ENCODE data around the gene CRB2. TPM values are rescaled to one million over a fixed set of nuclear protein-coding genes. Genes with fewer than 3 reads are reported as not detected.

Gene CRB2
- total RNA-seq, 2 experiments from 2014 or later, result not detected

GRCh38 chr9:123402981-123403509 lies 47.0 kb downstream of the CRB2 start:
- no peak for ATAC-seq (ENCODE audit: poor library complexity)
- Mint-ChIP-seq H3K9me3 (no peaks in the 10 kb centered on the region), H3K4me1 (ENCODE audit: low read depth) (peaks cover 11% of the 10 kb centered on the region), H3K4me3 (no peak overlapping the region), H3K27me3 (no peaks in the 10 kb centered on the region), H3K36me3 (ENCODE audit: low read depth) (peaks cover 9% of the 10 kb centered on the region), H3K27ac (no peak overlapping the region)
- no peaks in the 10 kb centered on the region for H3K27me3 ChIP-seq (ENCODE audit: control insufficient read depth in 1 of 2, insufficient read depth in 2 of 2, low read length in 2 of 2)
- intact Hi-C loops (cut with DNase I, micrococcal nuclease), result no loop called here
- no peak for TF ChIP-seq CTCF (IDR thresholded peaks at IDR 0.05)
- peaks cover 6% of the 10 kb centered on the region for H3K4me1 ChIP-seq (ENCODE audit: insufficient read depth, low read length)
- no peak for DNase-seq
- no peaks in the 10 kb centered on the region for H3K9me3 ChIP-seq (ENCODE audit: control insufficient read depth in 1 of 2, insufficient read depth in 1 of 2, low read length in 2 of 2)
- no peak overlapping the region for H3K27ac ChIP-seq (ENCODE audit: low read depth in 1 of 2, low read length in 2 of 2)
- no peaks in the 10 kb centered on the region for H3K36me3 ChIP-seq (ENCODE audit: insufficient read depth, low read length)
- ChIA-PET CTCF (no interaction called here), POLR2A (no interaction called here)
- no peak overlapping the region for H3K4me3 ChIP-seq (ENCODE audit: low read length)

GRCh38 chr9:123406016-123406415 lies 50.0 kb downstream of the CRB2 start:
- no peak for ATAC-seq (ENCODE audit: poor library complexity)
- H3K4me1 Mint-ChIP-seq (ENCODE audit: low read depth), result peaks cover 11% of the 10 kb centered on the region
- intact Hi-C loops (cut with DNase I, micrococcal nuclease), result no loop called here
- H3K36me3 Mint-ChIP-seq (ENCODE audit: low read depth), result peaks cover 9% of the 10 kb centered on the region
- no peak overlapping the region for H3K27ac ChIP-seq (ENCODE audit: low read depth in 1 of 2, low read length in 2 of 2)
- no peak for TF ChIP-seq CTCF (IDR thresholded peaks at IDR 0.05)
- no peak for DNase-seq
- H3K9me3 ChIP-seq (ENCODE audit: control insufficient read depth in 1 of 2, insufficient read depth in 1 of 2, low read length in 2 of 2), result no peaks in the 10 kb centered on the region
- H3K9me3 Mint-ChIP-seq, result no peaks in the 10 kb centered on the region
- no peaks in the 10 kb centered on the region for H3K36me3 ChIP-seq (ENCODE audit: insufficient read depth, low read length)
- H3K27me3 Mint-ChIP-seq, result no peaks in the 10 kb centered on the region
- CTCF ChIA-PET, result no interaction called here
- H3K27ac Mint-ChIP-seq, result no peak overlapping the region
- H3K4me1 ChIP-seq (ENCODE audit: insufficient read depth, low read length), result peaks cover 6% of the 10 kb centered on the region
- POLR2A ChIA-PET, result no interaction called here
- no peaks in the 10 kb centered on the region for H3K27me3 ChIP-seq (ENCODE audit: control insufficient read depth in 1 of 2, insufficient read depth in 2 of 2, low read length in 2 of 2)
- H3K4me3 Mint-ChIP-seq, result no peak overlapping the region
- H3K4me3 ChIP-seq (ENCODE audit: low read length), result no peak overlapping the region

GRCh38 chr9:123406691-123407216 lies 50.8 kb downstream of the CRB2 start:
- H3K27ac ChIP-seq (ENCODE audit: low read depth in 1 of 2, low read length in 2 of 2), result no peak overlapping the region
- DNase-seq (no peak), ATAC-seq (ENCODE audit: poor library complexity) (no peak)
- Mint-ChIP-seq H3K4me3 (no peak overlapping the region), H3K27me3 (no peaks in the 10 kb centered on the region), H3K9me3 (no peaks in the 10 kb centered on the region), H3K27ac (no peak overlapping the region), H3K36me3 (ENCODE audit: low read depth) (peaks cover 8% of the 10 kb centered on the region), H3K4me1 (ENCODE audit: low read depth) (peaks cover 11% of the 10 kb centered on the region)
- ChIA-PET CTCF (no interaction called here), POLR2A (no interaction called here)
- H3K4me3 ChIP-seq (ENCODE audit: low read length), result no peak overlapping the region
- H3K9me3 ChIP-seq (ENCODE audit: control insufficient read depth in 1 of 2, insufficient read depth in 1 of 2, low read length in 2 of 2), result no peaks in the 10 kb centered on the region
- intact Hi-C loops (cut with DNase I, micrococcal nuclease), result no loop called here
- TF ChIP-seq CTCF (IDR thresholded peaks at IDR 0.05), result no peak
- no peaks in the 10 kb centered on the region for H3K36me3 ChIP-seq (ENCODE audit: insufficient read depth, low read length)
- H3K27me3 ChIP-seq (ENCODE audit: control insufficient read depth in 1 of 2, insufficient read depth in 2 of 2, low read length in 2 of 2), result no peaks in the 10 kb centered on the region
- peaks cover 6% of the 10 kb centered on the region for H3K4me1 ChIP-seq (ENCODE audit: insufficient read depth, low read length)
